HEK293 (cell line): ENCODE measurements around the gene ENDOD1.

Experiments used
- GLI2 ChIP-seq: fragments of 450-650 bp; formaldehyde crosslinking; IDR thresholded peaks from 2 replicates; pipeline ENCODE4; 2017; ENCODE audit warnings: missing biosample characterization, missing genetic modification characterization, low read depth, borderline replicate concordance
- ZNF140 ChIP-seq: fragments of 450-650 bp; formaldehyde crosslinking; IDR thresholded peaks from 2 replicates; pipeline ENCODE4 v1.5.1; 2016; ENCODE audit warnings: missing biosample characterization, missing genetic modification characterization
- ZNF202 ChIP-seq: fragments of 450-650 bp; formaldehyde crosslinking; IDR thresholded peaks from 2 replicates; pipeline ENCODE4 v1.5.1; 2016; ENCODE audit warnings: missing biosample characterization, missing genetic modification characterization, borderline replicate concordance
- ZNF274 ChIP-seq, 2 experiments: fragments of 200-500 bp in 1 of 2; fragments of 450-650 bp in 1 of 2; sonication (Bioruptor generic) in 1 of 2; formaldehyde crosslinking in 1 of 2; IDR thresholded peaks; 2 replicates each; pipeline versions ENCODE4 v1.5.1 to v1.6.1; 2014 to 2016; ENCODE audit warnings: borderline replicate concordance in 1 of 2, inconsistent platforms in 1 of 2, low read length in 1 of 2, missing biosample characterization in 1 of 2, missing genetic modification characterization in 1 of 2
- ZNF302 ChIP-seq: fragments of 450-650 bp; formaldehyde crosslinking; IDR thresholded peaks from 2 replicates; pipeline ENCODE4 v1.5.1; 2016; ENCODE audit warnings: missing biosample characterization, missing genetic modification characterization, low read depth
- ZNF394 ChIP-seq: fragments of 450-650 bp; formaldehyde crosslinking; IDR thresholded peaks from 2 replicates; pipeline ENCODE4 v1.5.1; 2016; ENCODE audit warnings: missing biosample characterization, missing genetic modification characterization, mild to moderate bottlenecking, moderate library complexity, borderline replicate concordance
- ZNF423 ChIP-seq: fragments of 450-650 bp; formaldehyde crosslinking; IDR thresholded peaks from 2 replicates; pipeline ENCODE4 v1.5.1; 2016; ENCODE audit warnings: missing biosample characterization, missing genetic modification characterization
- ZNF433 ChIP-seq: fragments of 450-650 bp; formaldehyde crosslinking; IDR thresholded peaks from 2 replicates; pipeline ENCODE4 v1.5.1; 2016; ENCODE audit warnings: missing biosample characterization, missing genetic modification characterization, low read depth
- ZNF48 ChIP-seq: fragments of 450-650 bp; formaldehyde crosslinking; IDR thresholded peaks from 2 replicates; pipeline ENCODE4 v1.5.1; 2016; ENCODE audit warnings: missing biosample characterization, missing genetic modification characterization
- ZNF596 ChIP-seq: fragments of 450-650 bp; IDR thresholded peaks from 2 replicates; pipeline ENCODE4 v1.5.0; 2018; ENCODE audit warnings: missing biosample characterization, mild to moderate bottlenecking, missing genetic modification characterization, moderate library complexity
- ZNF677 ChIP-seq: fragments of 450-650 bp; IDR thresholded peaks from 2 replicates; pipeline ENCODE4 v1.5.0; 2018; ENCODE audit warnings: missing biosample characterization, mild to moderate bottlenecking, missing genetic modification characterization, moderate library complexity
- ZNF707 ChIP-seq: fragments of 450-650 bp; formaldehyde crosslinking; IDR thresholded peaks from 2 replicates; pipeline ENCODE4 v1.5.1; 2016; ENCODE audit warnings: missing biosample characterization, missing genetic modification characterization
- TF ChIP-seq, protein P1 (sequence below): fragments of 450-650 bp; formaldehyde crosslinking; IDR thresholded peaks from 2 replicates; pipeline ENCODE4 v1.5.1; 2016; ENCODE audit warnings: missing biosample characterization, missing genetic modification characterization
- TF ChIP-seq, protein P2 (sequence below): fragments of 450-650 bp; formaldehyde crosslinking; IDR thresholded peaks from 2 replicates; pipeline ENCODE4 v1.5.1; 2017; ENCODE audit warnings: missing biosample characterization, missing genetic modification characterization
- TF ChIP-seq, protein P3 (sequence below): fragments of 450-650 bp; formaldehyde crosslinking; IDR thresholded peaks from 2 replicates; pipeline ENCODE4 v1.5.1; 2016; ENCODE audit warnings: missing biosample characterization, missing genetic modification characterization, low read depth
- TF ChIP-seq, protein P4 (sequence below): fragments of 450-650 bp; formaldehyde crosslinking; IDR thresholded peaks from 2 replicates; pipeline ENCODE4 v1.5.1; 2016; ENCODE audit warnings: missing biosample characterization, missing genetic modification characterization
- TF ChIP-seq, protein P5 (sequence below): fragments of 450-650 bp; formaldehyde crosslinking; IDR thresholded peaks from 2 replicates; pipeline ENCODE4 v1.5.1; 2016; ENCODE audit warnings: missing biosample characterization, missing genetic modification characterization, borderline replicate concordance
- TF ChIP-seq, protein P6 (sequence below): fragments of 450-650 bp; formaldehyde crosslinking; conservative IDR thresholded peaks from 2 replicates; pipeline ENCODE4 v1.5.1; 2016; ENCODE audit warnings: low read depth, missing biosample characterization, missing genetic modification characterization
- TF ChIP-seq, protein P7 (sequence below): fragments of 450-650 bp; formaldehyde crosslinking; IDR thresholded peaks from 2 replicates; pipeline ENCODE4 v1.5.1; 2016; ENCODE audit warnings: missing biosample characterization, missing genetic modification characterization

Gene ENDOD1

DNA sequence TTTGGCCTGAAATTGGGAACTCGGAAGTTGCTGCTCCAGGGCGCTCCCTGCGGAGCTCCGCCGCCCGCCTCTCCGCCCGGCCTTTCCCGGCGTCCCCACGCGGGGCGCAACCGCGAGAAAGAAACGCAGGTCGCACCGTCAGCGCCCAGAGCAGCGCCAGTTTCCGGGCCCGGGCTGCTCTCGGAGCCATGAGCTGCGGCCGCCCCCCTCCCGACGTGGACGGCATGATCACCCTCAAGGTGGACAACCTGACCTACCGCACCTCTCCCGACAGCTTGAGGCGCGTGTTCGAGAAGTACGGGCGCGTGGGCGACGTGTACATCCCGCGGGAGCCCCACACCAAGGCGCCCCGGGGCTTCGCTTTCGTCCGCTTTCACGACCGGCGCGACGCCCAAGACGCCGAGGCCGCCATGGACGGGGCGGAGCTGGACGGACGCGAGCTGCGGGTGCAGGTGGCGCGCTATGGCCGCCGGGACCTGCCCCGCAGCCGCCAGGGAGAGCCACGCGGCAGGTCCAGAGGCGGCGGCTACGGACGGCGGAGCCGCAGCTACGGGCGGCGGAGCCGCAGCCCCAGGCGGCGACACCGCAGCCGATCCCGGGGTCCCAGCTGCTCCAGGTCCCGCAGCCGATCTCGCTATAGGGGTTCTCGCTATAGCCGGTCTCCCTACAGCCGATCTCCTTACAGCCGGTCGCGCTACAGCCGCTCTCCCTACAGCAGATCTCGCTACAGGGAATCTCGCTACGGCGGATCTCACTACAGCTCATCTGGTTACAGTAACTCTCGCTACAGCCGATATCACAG, 22.4 kb upstream of the ENDOD1 start (continued):
- TF ChIP-seq, protein P1, sequence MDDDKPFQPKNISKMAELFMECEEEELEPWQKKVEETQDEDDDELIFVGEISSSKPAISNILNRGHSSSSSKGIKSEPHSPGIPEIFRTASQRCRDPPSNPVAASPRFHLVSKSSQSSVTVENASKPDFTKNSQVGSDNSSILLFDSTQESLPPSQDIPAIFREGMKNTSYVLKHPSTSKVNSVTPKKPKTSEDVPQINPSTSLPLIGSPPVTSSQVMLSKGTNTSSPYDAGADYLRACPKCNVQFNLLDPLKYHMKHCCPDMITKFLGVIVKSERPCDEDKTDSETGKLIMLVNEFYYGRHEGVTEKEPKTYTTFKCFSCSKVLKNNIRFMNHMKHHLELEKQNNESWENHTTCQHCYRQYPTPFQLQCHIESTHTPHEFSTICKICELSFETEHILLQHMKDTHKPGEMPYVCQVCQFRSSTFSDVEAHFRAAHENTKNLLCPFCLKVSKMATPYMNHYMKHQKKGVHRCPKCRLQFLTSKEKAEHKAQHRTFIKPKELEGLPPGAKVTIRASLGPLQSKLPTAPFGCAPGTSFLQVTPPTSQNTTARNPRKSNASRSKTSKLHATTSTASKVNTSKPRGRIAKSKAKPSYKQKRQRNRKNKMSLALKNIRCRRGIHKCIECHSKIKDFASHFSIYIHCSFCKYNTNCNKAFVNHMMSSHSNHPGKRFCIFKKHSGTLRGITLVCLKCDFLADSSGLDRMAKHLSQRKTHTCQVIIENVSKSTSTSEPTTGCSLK: no peak
- TF ChIP-seq, protein P2, sequence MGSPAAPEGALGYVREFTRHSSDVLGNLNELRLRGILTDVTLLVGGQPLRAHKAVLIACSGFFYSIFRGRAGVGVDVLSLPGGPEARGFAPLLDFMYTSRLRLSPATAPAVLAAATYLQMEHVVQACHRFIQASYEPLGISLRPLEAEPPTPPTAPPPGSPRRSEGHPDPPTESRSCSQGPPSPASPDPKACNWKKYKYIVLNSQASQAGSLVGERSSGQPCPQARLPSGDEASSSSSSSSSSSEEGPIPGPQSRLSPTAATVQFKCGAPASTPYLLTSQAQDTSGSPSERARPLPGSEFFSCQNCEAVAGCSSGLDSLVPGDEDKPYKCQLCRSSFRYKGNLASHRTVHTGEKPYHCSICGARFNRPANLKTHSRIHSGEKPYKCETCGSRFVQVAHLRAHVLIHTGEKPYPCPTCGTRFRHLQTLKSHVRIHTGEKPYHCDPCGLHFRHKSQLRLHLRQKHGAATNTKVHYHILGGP: no peak
- TF ChIP-seq, protein P3, sequence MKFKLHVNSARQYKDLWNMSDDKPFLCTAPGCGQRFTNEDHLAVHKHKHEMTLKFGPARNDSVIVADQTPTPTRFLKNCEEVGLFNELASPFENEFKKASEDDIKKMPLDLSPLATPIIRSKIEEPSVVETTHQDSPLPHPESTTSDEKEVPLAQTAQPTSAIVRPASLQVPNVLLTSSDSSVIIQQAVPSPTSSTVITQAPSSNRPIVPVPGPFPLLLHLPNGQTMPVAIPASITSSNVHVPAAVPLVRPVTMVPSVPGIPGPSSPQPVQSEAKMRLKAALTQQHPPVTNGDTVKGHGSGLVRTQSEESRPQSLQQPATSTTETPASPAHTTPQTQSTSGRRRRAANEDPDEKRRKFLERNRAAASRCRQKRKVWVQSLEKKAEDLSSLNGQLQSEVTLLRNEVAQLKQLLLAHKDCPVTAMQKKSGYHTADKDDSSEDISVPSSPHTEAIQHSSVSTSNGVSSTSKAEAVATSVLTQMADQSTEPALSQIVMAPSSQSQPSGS (tag by site-specific recombination): no peak
- TF ChIP-seq, protein P4, sequence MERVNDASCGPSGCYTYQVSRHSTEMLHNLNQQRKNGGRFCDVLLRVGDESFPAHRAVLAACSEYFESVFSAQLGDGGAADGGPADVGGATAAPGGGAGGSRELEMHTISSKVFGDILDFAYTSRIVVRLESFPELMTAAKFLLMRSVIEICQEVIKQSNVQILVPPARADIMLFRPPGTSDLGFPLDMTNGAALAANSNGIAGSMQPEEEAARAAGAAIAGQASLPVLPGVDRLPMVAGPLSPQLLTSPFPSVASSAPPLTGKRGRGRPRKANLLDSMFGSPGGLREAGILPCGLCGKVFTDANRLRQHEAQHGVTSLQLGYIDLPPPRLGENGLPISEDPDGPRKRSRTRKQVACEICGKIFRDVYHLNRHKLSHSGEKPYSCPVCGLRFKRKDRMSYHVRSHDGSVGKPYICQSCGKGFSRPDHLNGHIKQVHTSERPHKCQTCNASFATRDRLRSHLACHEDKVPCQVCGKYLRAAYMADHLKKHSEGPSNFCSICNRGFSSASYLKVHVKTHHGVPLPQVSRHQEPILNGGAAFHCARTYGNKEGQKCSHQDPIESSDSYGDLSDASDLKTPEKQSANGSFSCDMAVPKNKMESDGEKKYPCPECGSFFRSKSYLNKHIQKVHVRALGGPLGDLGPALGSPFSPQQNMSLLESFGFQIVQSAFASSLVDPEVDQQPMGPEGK (tag by site-specific recombination): peak; percentile 40; the same call in 1 of the 2 replicates
- no peak for TF ChIP-seq ZNF677 (tag by site-specific recombination)
- no peak for TF ChIP-seq ZNF596 (tag by site-specific recombination)
- TF ChIP-seq, protein P5, sequence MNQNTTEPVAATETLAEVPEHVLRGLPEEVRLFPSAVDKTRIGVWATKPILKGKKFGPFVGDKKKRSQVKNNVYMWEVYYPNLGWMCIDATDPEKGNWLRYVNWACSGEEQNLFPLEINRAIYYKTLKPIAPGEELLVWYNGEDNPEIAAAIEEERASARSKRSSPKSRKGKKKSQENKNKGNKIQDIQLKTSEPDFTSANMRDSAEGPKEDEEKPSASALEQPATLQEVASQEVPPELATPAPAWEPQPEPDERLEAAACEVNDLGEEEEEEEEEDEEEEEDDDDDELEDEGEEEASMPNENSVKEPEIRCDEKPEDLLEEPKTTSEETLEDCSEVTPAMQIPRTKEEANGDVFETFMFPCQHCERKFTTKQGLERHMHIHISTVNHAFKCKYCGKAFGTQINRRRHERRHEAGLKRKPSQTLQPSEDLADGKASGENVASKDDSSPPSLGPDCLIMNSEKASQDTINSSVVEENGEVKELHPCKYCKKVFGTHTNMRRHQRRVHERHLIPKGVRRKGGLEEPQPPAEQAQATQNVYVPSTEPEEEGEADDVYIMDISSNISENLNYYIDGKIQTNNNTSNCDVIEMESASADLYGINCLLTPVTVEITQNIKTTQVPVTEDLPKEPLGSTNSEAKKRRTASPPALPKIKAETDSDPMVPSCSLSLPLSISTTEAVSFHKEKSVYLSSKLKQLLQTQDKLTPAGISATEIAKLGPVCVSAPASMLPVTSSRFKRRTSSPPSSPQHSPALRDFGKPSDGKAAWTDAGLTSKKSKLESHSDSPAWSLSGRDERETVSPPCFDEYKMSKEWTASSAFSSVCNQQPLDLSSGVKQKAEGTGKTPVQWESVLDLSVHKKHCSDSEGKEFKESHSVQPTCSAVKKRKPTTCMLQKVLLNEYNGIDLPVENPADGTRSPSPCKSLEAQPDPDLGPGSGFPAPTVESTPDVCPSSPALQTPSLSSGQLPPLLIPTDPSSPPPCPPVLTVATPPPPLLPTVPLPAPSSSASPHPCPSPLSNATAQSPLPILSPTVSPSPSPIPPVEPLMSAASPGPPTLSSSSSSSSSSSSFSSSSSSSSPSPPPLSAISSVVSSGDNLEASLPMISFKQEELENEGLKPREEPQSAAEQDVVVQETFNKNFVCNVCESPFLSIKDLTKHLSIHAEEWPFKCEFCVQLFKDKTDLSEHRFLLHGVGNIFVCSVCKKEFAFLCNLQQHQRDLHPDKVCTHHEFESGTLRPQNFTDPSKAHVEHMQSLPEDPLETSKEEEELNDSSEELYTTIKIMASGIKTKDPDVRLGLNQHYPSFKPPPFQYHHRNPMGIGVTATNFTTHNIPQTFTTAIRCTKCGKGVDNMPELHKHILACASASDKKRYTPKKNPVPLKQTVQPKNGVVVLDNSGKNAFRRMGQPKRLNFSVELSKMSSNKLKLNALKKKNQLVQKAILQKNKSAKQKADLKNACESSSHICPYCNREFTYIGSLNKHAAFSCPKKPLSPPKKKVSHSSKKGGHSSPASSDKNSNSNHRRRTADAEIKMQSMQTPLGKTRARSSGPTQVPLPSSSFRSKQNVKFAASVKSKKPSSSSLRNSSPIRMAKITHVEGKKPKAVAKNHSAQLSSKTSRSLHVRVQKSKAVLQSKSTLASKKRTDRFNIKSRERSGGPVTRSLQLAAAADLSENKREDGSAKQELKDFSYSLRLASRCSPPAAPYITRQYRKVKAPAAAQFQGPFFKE (tag by site-specific recombination): no peak
- TF ChIP-seq ZNF423: no peak
- no peak for TF ChIP-seq ZNF140 (tag by site-specific recombination)
- TF ChIP-seq, protein P6, sequence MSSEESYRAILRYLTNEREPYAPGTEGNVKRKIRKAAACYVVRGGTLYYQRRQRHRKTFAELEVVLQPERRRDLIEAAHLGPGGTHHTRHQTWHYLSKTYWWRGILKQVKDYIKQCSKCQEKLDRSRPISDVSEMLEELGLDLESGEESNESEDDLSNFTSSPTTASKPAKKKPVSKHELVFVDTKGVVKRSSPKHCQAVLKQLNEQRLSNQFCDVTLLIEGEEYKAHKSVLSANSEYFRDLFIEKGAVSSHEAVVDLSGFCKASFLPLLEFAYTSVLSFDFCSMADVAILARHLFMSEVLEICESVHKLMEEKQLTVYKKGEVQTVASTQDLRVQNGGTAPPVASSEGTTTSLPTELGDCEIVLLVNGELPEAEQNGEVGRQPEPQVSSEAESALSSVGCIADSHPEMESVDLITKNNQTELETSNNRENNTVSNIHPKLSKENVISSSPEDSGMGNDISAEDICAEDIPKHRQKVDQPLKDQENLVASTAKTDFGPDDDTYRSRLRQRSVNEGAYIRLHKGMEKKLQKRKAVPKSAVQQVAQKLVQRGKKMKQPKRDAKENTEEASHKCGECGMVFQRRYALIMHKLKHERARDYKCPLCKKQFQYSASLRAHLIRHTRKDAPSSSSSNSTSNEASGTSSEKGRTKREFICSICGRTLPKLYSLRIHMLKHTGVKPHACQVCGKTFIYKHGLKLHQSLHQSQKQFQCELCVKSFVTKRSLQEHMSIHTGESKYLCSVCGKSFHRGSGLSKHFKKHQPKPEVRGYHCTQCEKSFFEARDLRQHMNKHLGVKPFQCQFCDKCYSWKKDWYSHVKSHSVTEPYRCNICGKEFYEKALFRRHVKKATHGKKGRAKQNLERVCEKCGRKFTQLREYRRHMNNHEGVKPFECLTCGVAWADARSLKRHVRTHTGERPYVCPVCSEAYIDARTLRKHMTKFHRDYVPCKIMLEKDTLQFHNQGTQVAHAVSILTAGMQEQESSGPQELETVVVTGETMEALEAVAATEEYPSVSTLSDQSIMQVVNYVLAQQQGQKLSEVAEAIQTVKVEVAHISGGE: peak; percentile 70
- TF ChIP-seq, protein P7, sequence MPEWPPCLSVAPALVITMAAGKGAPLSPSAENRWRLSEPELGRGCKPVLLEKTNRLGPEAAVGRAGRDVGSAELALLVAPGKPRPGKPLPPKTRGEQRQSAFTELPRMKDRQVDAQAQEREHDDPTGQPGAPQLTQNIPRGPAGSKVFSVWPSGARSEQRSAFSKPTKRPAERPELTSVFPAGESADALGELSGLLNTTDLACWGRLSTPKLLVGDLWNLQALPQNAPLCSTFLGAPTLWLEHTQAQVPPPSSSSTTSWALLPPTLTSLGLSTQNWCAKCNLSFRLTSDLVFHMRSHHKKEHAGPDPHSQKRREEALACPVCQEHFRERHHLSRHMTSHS (tag by site-specific recombination): no peak
- TF ChIP-seq ZNF302 (tag by site-specific recombination): no peak
- peak; percentile 58; the same call in 1 of the 2 replicates for TF ChIP-seq ZNF394 (tag by site-specific recombination)
- TF ChIP-seq GLI2 (tag by site-specific recombination): no peak
- TF ChIP-seq ZNF274 (IDR thresholded peaks at IDR 0.05; ENCODE audit: low read length): no peak
- no peak for TF ChIP-seq ZNF274 (tag by site-specific recombination; IDR thresholded peaks at IDR 0.05; ENCODE audit: borderline replicate concordance)
- no peak for TF ChIP-seq ZNF433 (tag by site-specific recombination)
- TF ChIP-seq ZNF707: no peak
- no peak for TF ChIP-seq ZNF202 (tag by site-specific recombination)
- TF ChIP-seq ZNF48: no peak
